ENCODE measurements around the gene DNAJC10.

DNA sequence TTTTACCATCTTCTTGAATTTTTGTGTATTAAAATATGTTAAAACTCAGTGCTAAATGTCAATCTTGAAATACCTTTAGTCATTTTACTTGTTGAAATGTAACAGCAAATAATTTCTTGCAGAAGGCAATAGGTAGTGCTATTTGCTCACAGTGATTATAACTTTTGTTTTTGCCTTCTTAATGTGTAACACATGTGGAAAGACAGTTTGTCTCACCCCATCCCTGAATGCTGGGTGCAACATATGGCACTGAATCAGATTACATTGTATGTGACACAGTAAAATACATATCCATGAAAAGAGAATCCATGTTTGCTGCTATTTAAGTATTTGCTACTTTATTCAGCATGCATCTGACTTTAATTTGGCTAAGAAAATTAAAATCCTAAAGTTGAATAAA is 115.0 kb downstream of the DNAJC10 start:
- TF ChIP-seq, protein P1, sequence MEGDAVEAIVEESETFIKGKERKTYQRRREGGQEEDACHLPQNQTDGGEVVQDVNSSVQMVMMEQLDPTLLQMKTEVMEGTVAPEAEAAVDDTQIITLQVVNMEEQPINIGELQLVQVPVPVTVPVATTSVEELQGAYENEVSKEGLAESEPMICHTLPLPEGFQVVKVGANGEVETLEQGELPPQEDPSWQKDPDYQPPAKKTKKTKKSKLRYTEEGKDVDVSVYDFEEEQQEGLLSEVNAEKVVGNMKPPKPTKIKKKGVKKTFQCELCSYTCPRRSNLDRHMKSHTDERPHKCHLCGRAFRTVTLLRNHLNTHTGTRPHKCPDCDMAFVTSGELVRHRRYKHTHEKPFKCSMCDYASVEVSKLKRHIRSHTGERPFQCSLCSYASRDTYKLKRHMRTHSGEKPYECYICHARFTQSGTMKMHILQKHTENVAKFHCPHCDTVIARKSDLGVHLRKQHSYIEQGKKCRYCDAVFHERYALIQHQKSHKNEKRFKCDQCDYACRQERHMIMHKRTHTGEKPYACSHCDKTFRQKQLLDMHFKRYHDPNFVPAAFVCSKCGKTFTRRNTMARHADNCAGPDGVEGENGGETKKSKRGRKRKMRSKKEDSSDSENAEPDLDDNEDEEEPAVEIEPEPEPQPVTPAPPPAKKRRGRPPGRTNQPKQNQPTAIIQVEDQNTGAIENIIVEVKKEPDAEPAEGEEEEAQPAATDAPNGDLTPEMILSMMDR (IDR thresholded peaks at IDR 0.05): no peak
- no peak for TF ChIP-seq EZH2phosphoT487 (IDR thresholded peaks at IDR 0.05)

Measured in neural progenitor cell (in vitro differentiated cells).